HL-60 (cell line): ENCODE data around the gene DENND1A.

Experiments used
- DNase-seq, 2 experiments: peaks; one replicate each; pipeline ENCODE4 v3.0.0-alpha.2; 2010 to 2020; ENCODE audit warnings: low read depth in 1 of 2, low spot score in 1 of 2
- H3K27ac ChIP-seq: fragments of 250-450 bp; sonication (Bioruptor Pico); replicated peaks from 2 replicates; pipeline ENCODE4 v1.5.1; 2020; ENCODE audit warnings: mild to moderate bottlenecking, moderate library complexity
- H3K27me3 ChIP-seq: fragments of 250-450 bp; sonication (Bioruptor Pico); 2 replicates; pipeline ENCODE4 v1.5.1; 2021; ENCODE audit warnings: mild to moderate bottlenecking, moderate library complexity; ENCODE audit not compliant: insufficient read depth, poor library complexity, severe bottlenecking
- H3K4me3 ChIP-seq: replicated peaks from 2 replicates; pipeline ENCODE4 v1.5.1; 2011; ENCODE audit warnings: mild to moderate bottlenecking, control low read depth, low read length; ENCODE audit not compliant: insufficient read depth
- CTCF ChIP-seq: IDR thresholded peaks from one replicate; pipeline ENCODE4 v1.5.1; 2011; ENCODE audit warnings: low read length, control low read depth, inconsistent platforms; ENCODE audit not compliant: insufficient read depth
- GABPA ChIP-seq: IDR thresholded peaks from 2 replicates; pipeline ENCODE4 v1.6.1; 2012; ENCODE audit warnings: low read depth
- POLR2AphosphoS5 ChIP-seq: IDR thresholded peaks from 2 replicates; pipeline ENCODE4 v1.6.1; 2012; ENCODE audit warnings: low read depth
- REST ChIP-seq: IDR thresholded peaks from 2 replicates; pipeline ENCODE4 v1.6.1; 2012; ENCODE audit warnings: low read depth; ENCODE audit not compliant: insufficient replicate concordance
- SPI1 ChIP-seq: IDR thresholded peaks from 2 replicates; pipeline ENCODE4 v1.6.1; 2012; ENCODE audit warnings: low read depth, mild to moderate bottlenecking, borderline replicate concordance

Gene DENND1A

GRCh38 chr9:123445981-123446610 is 483.8 kb downstream of the DENND1A start:
- Histone ChIP-seq H3K4me3 (no peak overlapping the region), H3K27me3 (no peaks in the 10 kb centered on the region), H3K27ac (no peak overlapping the region)
- no peak for DNase-seq
- TF ChIP-seq REST: no peak
- TF ChIP-seq SPI1: no peak
- no peak for TF ChIP-seq GABPA
- no peak for TF ChIP-seq CTCF
- TF ChIP-seq POLR2AphosphoS5: no peak

DNA sequence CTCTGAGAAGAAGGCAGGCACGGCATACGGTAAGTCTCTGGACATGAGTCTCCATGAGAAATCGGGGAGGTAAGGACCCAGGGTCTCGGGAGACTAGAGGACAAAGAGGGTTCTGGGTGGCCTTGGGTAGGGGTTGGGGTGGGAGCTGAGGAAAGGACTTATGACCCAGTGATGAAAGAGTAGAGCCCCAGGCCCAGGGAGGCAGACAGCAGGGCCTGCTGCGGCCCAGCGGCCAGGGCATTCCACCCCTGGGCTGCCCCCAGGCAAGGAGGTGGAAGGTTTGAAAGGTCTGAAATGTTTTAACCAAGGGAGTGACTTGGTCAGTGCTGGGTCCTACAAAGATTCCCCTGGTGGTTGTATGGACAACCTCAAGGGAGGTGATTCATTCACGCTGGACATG is 484.8 kb downstream of the DENND1A start:
- Histone ChIP-seq H3K4me3 (no peak overlapping the region), H3K27me3 (no peaks in the 10 kb centered on the region), H3K27ac (no peak overlapping the region)
- TF ChIP-seq POLR2AphosphoS5: no peak
- TF ChIP-seq GABPA: no peak
- no peak for TF ChIP-seq CTCF
- TF ChIP-seq SPI1: no peak
- no peak for TF ChIP-seq REST
- DNase-seq: no peak

GRCh38 chr9:123441769-123442168 is 488.2 kb downstream of the DENND1A start:
- Histone ChIP-seq H3K27me3 (no peaks in the 10 kb centered on the region), H3K4me3 (no peak overlapping the region), H3K27ac (no peak overlapping the region)
- TF ChIP-seq CTCF: no peak
- TF ChIP-seq GABPA: no peak
- no peak for DNase-seq

DNA sequence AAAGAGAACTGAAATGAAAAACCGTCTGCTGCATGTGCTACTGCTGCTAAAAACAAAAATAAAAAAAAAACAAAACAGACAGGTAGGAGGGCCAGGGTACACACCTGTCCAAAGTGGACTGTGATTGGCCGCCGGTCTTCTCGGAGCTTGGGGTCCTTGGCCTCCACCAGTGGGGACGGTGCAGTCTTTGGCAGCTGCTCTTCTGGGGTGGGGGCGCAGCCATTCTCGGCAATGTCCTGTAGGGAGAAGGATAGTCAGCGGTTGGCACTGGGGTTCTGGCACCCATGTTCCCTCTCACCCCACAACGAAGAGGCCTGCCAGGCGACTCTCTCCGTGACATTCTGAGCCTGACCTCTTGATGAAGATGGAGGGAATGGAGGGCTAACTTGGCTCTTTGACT is 489.7 kb downstream of the DENND1A start:
- H3K27me3 ChIP-seq: no peaks in the 10 kb centered on the region
- DNase-seq: no peak
- H3K27ac ChIP-seq: no peak overlapping the region
- no peak overlapping the region for H3K4me3 ChIP-seq
- TF ChIP-seq CTCF: no peak
